Mesothelial cell of epicardium (in vitro differentiated cells): ENCODE results near the gene CACNA1I. TPM values are rescaled to one million over a fixed set of nuclear protein-coding genes. Genes with fewer than 3 reads are reported as not detected.

Experiments used
- DNase-seq, 2 experiments: peaks; one replicate each; pipeline ENCODE4 v3.0.0; 2021; ENCODE audit warnings: low spot score in 2 of 2; ENCODE audit not compliant: unreplicated experiment in 2 of 2
- H3K27ac Mint-ChIP-seq: 2 replicates; pipeline ENCODE4 v1.8.0; 2021; ENCODE audit warnings: mixed read lengths
- H3K27me3 Mint-ChIP-seq: 2 replicates; pipeline ENCODE4 v1.8.0; 2021; ENCODE audit warnings: low read depth, mixed read lengths
- H3K36me3 Mint-ChIP-seq: 2 replicates; pipeline ENCODE4 v1.8.0; 2021; ENCODE audit warnings: mixed read lengths
- H3K4me1 Mint-ChIP-seq: 2 replicates; pipeline ENCODE4 v1.8.0; 2021; ENCODE audit warnings: mixed read lengths
- H3K4me3 Mint-ChIP-seq: 2 replicates; pipeline ENCODE4 v1.8.0; 2021; ENCODE audit warnings: mild to moderate bottlenecking, moderate library complexity, mixed read lengths
- H3K9me3 Mint-ChIP-seq: 2 replicates; pipeline ENCODE4 v1.8.0; 2021; ENCODE audit warnings: mixed read lengths
- CTCF ChIP-seq: fragments of 200-600 bp; sonication (generic); IDR thresholded peaks from one replicate; pipeline ENCODE4 v1.5.0; 2021; ENCODE audit warnings: antibody characterized with exemption; ENCODE audit not compliant: unreplicated experiment
- total RNA-seq: library from RNA; stranded (reverse); gene quantifications from 3 replicates; pipeline ENCODE4 v1.2.1, GENCODE V29; 2021

The CACNA1I gene
- total RNA-seq, 1 donor from 2014 or later, result 0.31 TPM

GRCh38 chr22:39648630-39648950 is 78.0 kb downstream of the CACNA1I start:
- H3K27me3 Mint-ChIP-seq, result no peaks in the 10 kb centered on the region
- no peaks in the 10 kb centered on the region for H3K9me3 Mint-ChIP-seq
- H3K27ac Mint-ChIP-seq, result no peak overlapping the region
- TF ChIP-seq CTCF, result no peak
- no peak for DNase-seq
- H3K36me3 Mint-ChIP-seq, result no peaks in the 10 kb centered on the region
- no peaks in the 10 kb centered on the region for H3K4me1 Mint-ChIP-seq
- H3K4me3 Mint-ChIP-seq, result no peak overlapping the region

- no peaks in the 10 kb centered on the region for H3K9me3 Mint-ChIP-seq
- peaks cover 2% of the 10 kb centered on the region for H3K27me3 Mint-ChIP-seq
- no peaks in the 10 kb centered on the region for H3K4me1 Mint-ChIP-seq
- H3K4me3 Mint-ChIP-seq, result no peak overlapping the region
- DNase-seq, result no peak
- no peak overlapping the region for H3K27ac Mint-ChIP-seq
- no peaks in the 10 kb centered on the region for H3K36me3 Mint-ChIP-seq
- no peak for TF ChIP-seq CTCF
Measured at GRCh38 chr22:39649500-39650089, 79.0 kb downstream of the CACNA1I start.

GRCh38 chr22:39651053-39651996 is 80.8 kb downstream of the CACNA1I start:
- no peak overlapping the region for H3K4me3 Mint-ChIP-seq
- H3K4me1 Mint-ChIP-seq, result no peaks in the 10 kb centered on the region
- no peak for TF ChIP-seq CTCF
- H3K36me3 Mint-ChIP-seq, result no peaks in the 10 kb centered on the region
- DNase-seq, result no peak
- H3K9me3 Mint-ChIP-seq, result no peaks in the 10 kb centered on the region
- no peak overlapping the region for H3K27ac Mint-ChIP-seq
- H3K27me3 Mint-ChIP-seq, result peaks cover 13% of the 10 kb centered on the region

- H3K4me1 Mint-ChIP-seq, result no peaks in the 10 kb centered on the region
- DNase-seq, result no peak
- no peaks in the 10 kb centered on the region for H3K9me3 Mint-ChIP-seq
- no peak overlapping the region for H3K4me3 Mint-ChIP-seq
- no peak for TF ChIP-seq CTCF
- H3K36me3 Mint-ChIP-seq, result no peaks in the 10 kb centered on the region
- H3K27me3 Mint-ChIP-seq, result peaks cover 30% of the 10 kb centered on the region
- no peak overlapping the region for H3K27ac Mint-ChIP-seq
Measured at GRCh38 chr22:39652990-39653786, 82.6 kb downstream of the CACNA1I start.

GRCh38 chr22:39653787-39654077 is 83.2 kb downstream of the CACNA1I start:
- Mint-ChIP-seq H3K4me3 (no peak overlapping the region), H3K4me1 (no peaks in the 10 kb centered on the region), H3K27ac (no peak overlapping the region), H3K9me3 (no peaks in the 10 kb centered on the region), H3K27me3 (peaks cover 35% of the 10 kb centered on the region), H3K36me3 (no peaks in the 10 kb centered on the region)
- DNase-seq, result no peak
- TF ChIP-seq CTCF, result no peak
